H1 (cell line): ENCODE data around the gene KIF13A. TPM values are rescaled to one million over a fixed set of nuclear protein-coding genes. Genes with fewer than 3 reads are reported as not detected.

Experiments
- BCL11A ChIP-seq, 2 experiments: IDR thresholded peaks; one replicate each; pipeline ENCODE4 v1.6.1; 2011; ENCODE audit warnings: low read depth in 2 of 2, low read length in 2 of 2, mild to moderate bottlenecking in 2 of 2
- CTCF ChIP-seq, 3 experiments: IDR thresholded peaks; 1 replicate in 2 of 3; 2 replicates in 1 of 3; pipeline versions ENCODE4 v1.5.1 to v1.6.1; 2011; ENCODE audit warnings: low read length in 3 of 3, mild to moderate bottlenecking in 3 of 3, inconsistent platforms in 2 of 3, low read depth in 1 of 3, moderate library complexity in 1 of 3; ENCODE audit not compliant: insufficient read depth in 1 of 3; ENCODE audit errors: control extremely low read depth in 1 of 3
- FOSL1 ChIP-seq: IDR thresholded peaks from 2 replicates; pipeline ENCODE4 v1.6.1; 2011; ENCODE audit warnings: mild to moderate bottlenecking, low read depth, low read length, moderate library complexity; ENCODE audit not compliant: insufficient read depth
- HDAC2 ChIP-seq, 2 experiments: fragments of 300-600 bp in 1 of 2; sonication (generic) in 1 of 2; IDR thresholded peaks; 2 replicates each; pipeline ENCODE4 v1.6.1; 2011 to 2012; ENCODE audit warnings: low read depth in 2 of 2, low read length in 2 of 2, mild to moderate bottlenecking in 2 of 2, moderate library complexity in 2 of 2, borderline replicate concordance in 1 of 2, inconsistent platforms in 1 of 2
- KDM4A ChIP-seq: IDR thresholded peaks from one replicate; pipeline ENCODE4 v1.7.1; 2012; ENCODE audit warnings: low read depth, mild to moderate bottlenecking, moderate library complexity, low read length, inconsistent platforms; ENCODE audit not compliant: severe bottlenecking
- PHF8 ChIP-seq: fragments of 200-600 bp; sonication (generic); conservative IDR thresholded peaks from 2 replicates; pipeline ENCODE4 v1.7.1; 2012; ENCODE audit warnings: low read depth, mild to moderate bottlenecking, inconsistent platforms, low read length, moderate library complexity
- POLR2A ChIP-seq, 2 experiments: IDR thresholded peaks; 1 replicate in 1 of 2; 2 replicates in 1 of 2; pipeline ENCODE4 v1.6.1; 2011; ENCODE audit warnings: low read depth in 2 of 2, low read length in 2 of 2, mild to moderate bottlenecking in 2 of 2; ENCODE audit errors: control extremely low read depth in 1 of 2
- RBBP5 ChIP-seq: IDR thresholded peaks from 2 replicates; pipeline ENCODE4 v1.7.1; 2012; ENCODE audit warnings: low read depth, mild to moderate bottlenecking, inconsistent platforms, low read length, moderate library complexity, borderline replicate concordance
- SIN3A ChIP-seq, 2 experiments: IDR thresholded peaks in 1 of 2; conservative IDR thresholded peaks in 1 of 2; 2 replicates each; pipeline ENCODE4 v1.6.1; 2011 to 2012; ENCODE audit warnings: low read length in 2 of 2, improper control_type of control experiment in 1 of 2, low read depth in 1 of 2, mild to moderate bottlenecking in 1 of 2
- SRF ChIP-seq: IDR thresholded peaks from 2 replicates; pipeline ENCODE4 v1.6.1; 2011; ENCODE audit warnings: mild to moderate bottlenecking, low read depth, low read length, moderate library complexity
- SUZ12 ChIP-seq: fragments of 200-600 bp; sonication (generic); IDR thresholded peaks from 2 replicates; pipeline ENCODE4 v1.6.1; 2012; ENCODE audit warnings: mild to moderate bottlenecking, inconsistent platforms, low read length, moderate library complexity, mixed read lengths
- TAF1 ChIP-seq: IDR thresholded peaks from 2 replicates; pipeline ENCODE4 v1.6.1; 2011; ENCODE audit warnings: mild to moderate bottlenecking, low read depth, low read length
- YY1 ChIP-seq: IDR thresholded peaks from 2 replicates; pipeline ENCODE4 v1.6.1; 2011; ENCODE audit warnings: low read depth, mild to moderate bottlenecking, low read length
- polyA plus RNA-seq, 7 experiments: library from polyadenylated mRNA; depleted of rRNA in 3 of 7; stranded (reverse) in 5 of 7; unstranded in 2 of 7; fragments of >200 nt in 5 of 7; fragments of 200-250 nt in 2 of 7; gene quantifications; 1 replicate in 5 of 7; 2 replicates in 1 of 7; 4 replicates in 1 of 7; pipeline versions ENCODE4 v1.2.1 to v1.2.3, GENCODE V29; 2011 to 2013; ENCODE audit warnings: missing spikeins in 2 of 7, mixed read lengths in 2 of 7
- total RNA-seq: library from RNA; stranded (reverse); fragmentation: NEBNext Ultra II Directional; extraction: Animal tissue kit (Norgen Biotek cat#: 25700); gene quantifications from 2 replicates; pipeline ENCODE4 v1.2.1, GENCODE V29; 2021
- TF ChIP-seq, protein P1 (sequence below): IDR thresholded peaks from 2 replicates; pipeline ENCODE4 v1.6.1; 2011; ENCODE audit warnings: low read depth, mild to moderate bottlenecking, low read length; ENCODE audit not compliant: insufficient read depth

KIF13A gene
- total and polyA plus RNA-seq, 2 of the 8 experiments (the other 6 are each of a cell fraction or from before 2014, with no cell fraction given) = 14.7 to 40.8 TPM

- TF ChIP-seq PHF8 (peak; percentile 62), KDM4A (peak; percentile 89), BCL11A (IDR thresholded peaks at IDR 0.05; ENCODE audit: low read depth in 2 of 2, low read length in 2 of 2) (no peak), FOSL1 (no peak), CTCF (IDR thresholded peaks at IDR 0.05; ENCODE audit: control extremely low read depth in 1 of 3, insufficient read depth in 1 of 3, low read depth in 1 of 3, low read length in 3 of 3) (no peak), SIN3A (conservative IDR thresholded peaks at IDR 0.05 in 1 of 2, IDR thresholded peaks at IDR 0.05 in 1 of 2; ENCODE audit: low read depth in 1 of 2, low read length in 2 of 2) (0 out of 4 replicates have a peak, but pooled peaks of 1 of the 2 experiments have one; percentile 23), SRF (no peak), RBBP5 (no peak; the same call in 1 of the 2 replicates), TAF1 (0 out of 2 replicates have a peak, but pooled peaks have one; percentile 46), YY1 (no peak), HDAC2 (IDR thresholded peaks at IDR 0.05; ENCODE audit: borderline replicate concordance in 1 of 2, low read depth in 2 of 2, low read length in 2 of 2) (no peak), POLR2A (IDR thresholded peaks at IDR 0.05; ENCODE audit: control extremely low read depth in 1 of 2, low read depth in 2 of 2, low read length in 2 of 2) (peak in 1 of 2 experiments; percentile 52; a peak in 2 of 3 replicates), SUZ12 (no peak)
- TF ChIP-seq, protein P1, sequence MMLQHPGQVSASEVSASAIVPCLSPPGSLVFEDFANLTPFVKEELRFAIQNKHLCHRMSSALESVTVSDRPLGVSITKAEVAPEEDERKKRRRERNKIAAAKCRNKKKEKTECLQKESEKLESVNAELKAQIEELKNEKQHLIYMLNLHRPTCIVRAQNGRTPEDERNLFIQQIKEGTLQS = no peak
Observed at GRCh38 chr6:17987697-17988421, 424 bp upstream of the KIF13A start (continued).
